HL-60 (cell line): ENCODE results near the gene C19orf44.
"Not testable (repeated sequence)": the region's sequence is repeated elsewhere in the genome, so short reads cannot be mapped to it uniquely, and the experiment has no call there.

Experiments
- CTCF ChIP-seq: IDR thresholded peaks from one replicate; pipeline ENCODE4 v1.5.1; 2011; ENCODE audit warnings: low read length, control low read depth, inconsistent platforms; ENCODE audit not compliant: insufficient read depth
- POLR2AphosphoS5 ChIP-seq: IDR thresholded peaks from 2 replicates; pipeline ENCODE4 v1.6.1; 2012; ENCODE audit warnings: low read depth
- REST ChIP-seq: IDR thresholded peaks from 2 replicates; pipeline ENCODE4 v1.6.1; 2012; ENCODE audit warnings: low read depth; ENCODE audit not compliant: insufficient replicate concordance

GRCh38 chr19:16448872-16449271 lies 47.3 kb upstream of the C19orf44 start:
- TF ChIP-seq CTCF, POLR2AphosphoS5, REST: not testable (repeated sequence)
